DMS 273 treated with DMSO at 0.1 percent for 48 hours (cell line): ENCODE results near the gene KLHL26.
"Not testable (repeated sequence)": the region's sequence is repeated elsewhere in the genome, so short reads cannot be mapped to it uniquely, and the experiment has no call there.

ENCODE experiments used
- DNase-seq: peaks from one replicate; lab custom pipeline; 2025; lab: John Stamatoyannopoulos, UW

Gene KLHL26, protein sequence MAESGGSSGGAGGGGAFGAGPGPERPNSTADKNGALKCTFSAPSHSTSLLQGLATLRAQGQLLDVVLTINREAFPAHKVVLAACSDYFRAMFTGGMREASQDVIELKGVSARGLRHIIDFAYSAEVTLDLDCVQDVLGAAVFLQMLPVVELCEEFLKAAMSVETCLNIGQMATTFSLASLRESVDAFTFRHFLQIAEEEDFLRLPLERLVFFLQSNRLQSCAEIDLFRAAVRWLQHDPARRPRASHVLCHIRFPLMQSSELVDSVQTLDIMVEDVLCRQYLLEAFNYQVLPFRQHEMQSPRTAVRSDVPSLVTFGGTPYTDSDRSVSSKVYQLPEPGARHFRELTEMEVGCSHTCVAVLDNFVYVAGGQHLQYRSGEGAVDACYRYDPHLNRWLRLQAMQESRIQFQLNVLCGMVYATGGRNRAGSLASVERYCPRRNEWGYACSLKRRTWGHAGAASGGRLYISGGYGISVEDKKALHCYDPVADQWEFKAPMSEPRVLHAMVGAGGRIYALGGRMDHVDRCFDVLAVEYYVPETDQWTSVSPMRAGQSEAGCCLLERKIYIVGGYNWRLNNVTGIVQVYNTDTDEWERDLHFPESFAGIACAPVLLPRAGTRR

GRCh38 chr19:18636969-18637629 is at the start of gene KLHL26:
TSS of gene KLHL26 (plus strand) at chr19:18637028. CDS start at chr19:18637055, 27 bp downstream.
- DNase-seq: no peak

DNA sequence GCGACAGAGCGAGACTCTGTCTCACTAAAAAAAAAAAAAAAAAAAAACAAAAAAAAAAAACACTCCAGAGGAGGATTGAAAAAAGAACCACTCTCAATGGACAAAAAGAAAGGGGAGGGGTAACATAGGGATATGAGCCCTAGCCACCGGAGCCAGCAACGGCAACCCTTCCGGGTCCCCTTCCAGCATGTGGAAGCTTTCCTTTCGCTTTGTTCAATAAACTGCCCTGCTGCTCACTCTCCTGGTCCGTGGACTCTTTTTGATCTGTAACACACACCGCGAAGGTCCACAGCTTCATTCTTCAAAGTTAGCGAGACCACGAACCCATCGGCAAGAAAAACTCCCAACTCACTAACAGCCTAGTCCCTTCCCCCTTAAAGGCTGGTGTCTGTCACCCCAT is 49.3 kb upstream of the KLHL26 start:
- no peak for DNase-seq

DNA sequence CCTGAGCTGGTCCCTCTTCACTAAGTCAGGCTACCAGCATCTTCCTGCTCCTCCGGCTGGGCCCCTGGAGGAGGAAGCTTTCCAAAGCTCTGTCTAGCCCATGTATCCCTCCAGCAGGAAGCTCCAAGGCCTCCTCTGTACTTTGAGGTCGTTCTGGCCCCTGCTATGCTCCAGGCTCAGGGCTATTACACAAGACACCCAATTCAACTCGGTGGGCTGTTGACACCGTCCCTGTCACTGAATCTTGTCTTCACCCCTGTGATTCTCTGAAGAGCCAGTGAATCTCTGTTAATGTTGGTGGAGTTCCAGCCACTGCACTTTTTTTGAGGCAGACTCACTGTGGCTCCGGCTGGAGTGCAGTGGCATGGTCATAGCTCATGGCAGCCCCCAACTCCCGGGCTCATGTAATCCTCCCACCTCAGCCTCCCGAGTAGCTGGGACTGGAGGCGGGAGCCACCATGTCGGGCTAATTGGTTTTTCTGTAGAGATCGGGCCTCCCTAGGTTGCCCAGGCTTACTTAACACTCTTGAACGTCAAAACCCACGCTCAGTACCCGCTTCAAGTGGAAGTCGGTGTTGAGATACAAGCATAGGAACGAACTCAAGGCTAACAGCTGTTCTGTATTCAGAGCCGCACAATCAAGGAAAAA is 48.7 kb upstream of the KLHL26 start:
- DNase-seq: no peak

GRCh38 chr19:18588611-18589379 is 48.0 kb upstream of the KLHL26 start, which contains the start of gene REX1BD:
TSS of gene REX1BD (plus strand) at chr19:18588798. CDS start at chr19:18588802, 4 bp downstream.
- peak; percentile 48 for DNase-seq

DNA sequence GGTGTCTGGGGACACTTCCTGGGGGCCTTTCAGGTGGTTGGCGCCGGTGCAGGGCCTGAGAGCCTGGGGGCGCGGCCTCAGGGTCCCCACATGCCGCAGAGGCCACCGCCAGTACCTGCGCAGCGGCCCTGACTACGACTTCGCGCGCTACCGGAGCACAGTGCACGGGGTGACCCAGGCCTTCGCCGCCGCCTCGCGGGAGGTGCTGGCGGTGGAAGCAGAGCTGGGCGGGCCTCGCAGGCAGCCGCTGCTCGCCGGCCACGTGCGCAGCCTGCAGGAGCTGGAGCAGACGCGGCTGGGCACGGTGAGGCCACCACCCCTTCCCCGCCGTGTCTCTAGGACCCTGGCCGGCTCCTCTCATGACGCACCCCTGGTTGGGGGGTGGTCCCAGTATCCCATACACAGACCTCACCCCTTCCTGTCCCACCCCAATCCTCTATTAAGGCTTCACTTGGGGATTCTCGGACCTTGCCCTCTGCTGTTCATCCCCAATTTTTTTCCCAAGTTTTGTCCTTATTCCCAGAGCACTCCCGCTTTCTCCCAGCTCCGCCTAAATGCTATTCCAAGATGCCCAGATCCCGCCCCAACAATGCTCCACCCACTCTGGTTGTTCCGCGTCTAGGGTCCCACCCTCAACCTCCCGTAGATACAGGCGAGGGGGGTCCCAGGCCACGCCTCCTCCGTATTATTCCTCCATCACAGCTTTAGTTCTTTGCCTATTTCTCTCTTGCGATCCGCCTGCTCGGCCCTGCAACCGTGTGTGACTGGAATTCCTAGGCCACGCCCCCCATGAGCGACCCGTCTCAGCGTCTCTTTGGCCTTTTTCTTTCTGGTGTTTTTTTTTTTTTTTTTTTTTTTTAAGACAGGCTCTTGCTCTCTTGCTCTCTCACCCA is 47.2 kb upstream of the KLHL26 start:
- DNase-seq: peak; percentile 43

GRCh38 chr19:18590273-18591272 is 46.3 kb upstream of the KLHL26 start:
- DNase-seq: no peak

- DNase-seq: no peak
These were observed 45.0 kb upstream of the KLHL26 start for GRCh38 chr19:18591735-18592385.

GRCh38 chr19:18592732-18593131 is 44.1 kb upstream of the KLHL26 start:
- not testable (repeated sequence) for DNase-seq

GRCh38 chr19:18593367-18594095 is 43.3 kb upstream of the KLHL26 start:
- no peak for DNase-seq

DNA sequence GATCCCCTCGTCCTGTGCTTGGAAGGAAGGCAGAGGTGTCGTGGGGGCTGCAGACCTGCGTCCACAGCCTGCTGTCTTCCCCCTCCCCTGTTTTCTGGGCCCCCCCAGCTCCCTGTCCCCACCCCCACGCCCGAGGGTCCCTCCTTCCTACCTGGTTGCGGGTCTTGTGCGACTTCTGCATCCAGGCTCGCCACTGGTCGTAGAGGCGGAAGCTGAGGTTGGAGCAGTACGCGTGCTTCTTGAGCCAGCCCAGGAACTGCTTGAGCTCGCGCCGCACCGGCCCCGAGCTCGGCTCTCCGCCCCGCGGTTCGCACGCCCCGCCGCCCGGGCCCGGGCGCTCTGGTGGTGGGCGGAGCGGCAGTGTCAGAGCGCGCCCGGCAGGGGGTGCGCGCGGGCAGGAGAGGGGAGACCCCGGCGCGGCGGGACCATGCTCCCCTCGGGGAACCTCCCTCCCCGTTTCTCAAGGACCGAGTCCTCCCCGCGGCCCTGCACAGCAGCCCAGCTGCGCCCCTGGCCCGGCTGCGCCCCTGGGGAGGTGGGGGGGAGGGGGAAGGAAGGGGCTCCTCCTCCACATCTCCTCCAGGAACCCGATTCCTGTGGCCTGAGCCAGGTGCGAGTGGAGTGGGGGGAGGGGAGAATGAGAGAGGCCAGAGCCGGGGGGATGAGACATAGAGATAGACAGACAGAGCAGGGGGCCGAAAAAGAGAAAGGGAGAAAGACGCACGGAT is 42.6 kb upstream of the KLHL26 start:
- DNase-seq: no peak

GRCh38 chr19:18594824-18595373 is 41.9 kb upstream of the KLHL26 start:
- DNase-seq: no peak

DNA sequence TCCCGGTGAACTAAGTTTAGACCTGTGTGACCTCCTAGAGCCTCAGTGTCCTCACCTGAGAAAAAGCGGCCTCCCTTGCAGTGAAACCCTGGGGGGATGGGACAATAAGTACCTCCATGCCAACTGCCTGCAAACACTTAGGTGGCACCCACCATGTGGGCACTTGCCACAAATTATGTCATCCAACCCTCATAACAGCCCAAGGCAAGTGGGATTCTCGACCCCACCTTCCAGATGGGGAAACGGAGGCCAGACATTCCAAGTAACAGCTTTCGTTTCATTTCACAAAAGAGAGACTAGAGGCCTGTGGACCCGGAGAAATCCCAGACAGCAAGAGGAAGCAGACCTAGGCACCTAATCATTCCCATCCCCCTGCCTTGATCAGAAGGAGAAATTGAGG is 41.4 kb upstream of the KLHL26 start:
- DNase-seq: no peak

GRCh38 chr19:18596752-18597157 is 40.1 kb upstream of the KLHL26 start:
- no peak for DNase-seq

DNA sequence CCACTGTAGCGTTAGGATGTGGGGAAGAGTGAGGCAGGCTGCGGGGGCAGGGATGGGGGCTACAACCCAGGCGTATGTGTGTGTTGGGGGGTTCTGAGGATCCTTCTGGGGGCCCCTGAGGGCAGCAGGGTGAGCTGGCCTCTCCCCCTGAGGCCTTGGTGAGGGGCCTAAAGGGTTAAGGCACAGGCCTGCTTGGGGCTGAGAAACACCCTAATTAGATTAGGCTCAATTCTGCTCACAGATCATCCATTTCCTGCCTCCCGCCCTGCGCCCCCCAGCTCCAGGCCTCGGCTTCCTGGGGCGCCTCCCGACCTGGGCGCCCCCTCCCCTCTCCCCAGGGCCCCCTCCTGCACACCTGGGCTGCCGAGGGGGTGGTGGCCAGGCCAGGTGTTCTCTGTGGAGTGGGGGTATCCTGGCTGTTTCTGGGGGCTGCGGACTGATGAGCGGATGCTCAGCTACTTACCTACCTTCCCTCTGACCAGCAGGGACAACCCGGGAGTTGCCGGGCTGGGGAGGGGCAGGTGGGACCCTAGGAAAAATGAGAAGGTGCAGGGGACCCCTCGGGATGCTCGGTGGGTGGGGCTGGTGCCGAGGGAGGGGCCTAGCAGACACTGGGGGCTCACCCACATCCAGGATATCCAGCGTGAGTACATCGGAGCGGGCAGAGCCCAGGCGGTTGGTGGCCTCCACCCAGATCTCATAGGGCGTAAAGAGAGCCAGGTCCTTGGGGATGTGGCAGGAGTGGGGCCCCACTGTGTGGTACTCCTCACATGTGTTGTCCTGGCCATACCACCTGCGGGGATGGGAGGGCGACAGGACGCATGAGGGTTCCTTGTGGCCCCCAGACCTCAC is 38.8 kb upstream of the KLHL26 start:
- DNase-seq: no peak

DNA sequence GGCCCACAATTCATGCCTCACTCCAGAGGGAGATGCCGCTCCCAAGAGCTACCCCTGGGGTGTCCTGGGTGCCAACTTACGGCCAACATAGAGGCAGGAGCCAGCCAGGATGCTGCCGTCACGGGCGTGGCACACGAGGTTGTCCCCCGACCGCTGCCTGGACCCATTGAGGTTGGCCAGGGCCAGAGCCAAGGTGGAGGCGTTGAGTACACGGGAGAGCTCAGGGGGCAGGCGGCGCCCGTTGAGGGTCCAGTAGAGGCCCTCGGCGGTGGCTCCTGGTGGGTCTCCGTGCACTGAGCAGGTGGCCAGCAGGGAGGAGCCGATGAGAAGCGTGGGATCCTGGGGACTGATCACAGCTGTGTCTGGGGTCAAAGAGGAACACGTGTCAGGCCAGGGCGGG is 37.3 kb upstream of the KLHL26 start:
- DNase-seq: no peak
